Measurements from ENCODE around the gene CPT1C.
A peak's percentile ranks its signal among the peaks of the same experiment; 100 is the strongest.

The CPT1C gene

DNA sequence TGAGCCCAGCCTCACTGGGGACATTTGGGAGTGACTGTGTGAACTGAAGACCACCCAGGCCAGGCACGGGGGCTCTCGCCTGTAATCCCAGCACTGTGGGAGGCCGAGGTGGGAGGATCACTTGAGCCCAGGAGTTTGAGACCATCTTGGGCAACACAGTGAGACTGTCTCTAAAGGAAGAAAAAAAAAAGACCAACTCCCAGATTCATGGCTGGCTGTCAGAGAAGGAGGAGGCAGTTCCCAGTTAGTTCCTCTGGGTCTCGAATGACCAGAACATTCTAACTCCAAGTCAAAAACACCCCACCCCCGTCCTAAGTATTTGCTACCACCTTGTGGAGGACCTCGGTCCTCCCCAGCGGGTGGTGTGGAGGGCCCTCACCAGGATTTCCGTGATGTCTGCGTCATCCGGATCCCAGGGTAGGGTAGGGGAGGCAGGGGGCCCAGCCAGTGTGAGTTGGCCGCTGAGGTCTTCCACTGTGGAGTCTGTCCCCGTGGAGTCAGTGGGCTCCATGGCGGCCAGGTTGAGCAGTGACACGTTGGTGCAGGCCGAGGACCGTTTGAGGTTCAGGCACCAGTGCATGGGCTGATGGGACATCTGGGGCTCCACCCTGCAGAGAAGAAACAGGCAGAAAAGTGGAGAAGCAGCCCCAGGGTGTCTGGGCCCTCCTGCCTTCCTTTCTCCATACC is 70.9 kb downstream of the CPT1C start:
- DNase-seq (ENCODE audit: low spot score), result peak; percentile 48

DNA sequence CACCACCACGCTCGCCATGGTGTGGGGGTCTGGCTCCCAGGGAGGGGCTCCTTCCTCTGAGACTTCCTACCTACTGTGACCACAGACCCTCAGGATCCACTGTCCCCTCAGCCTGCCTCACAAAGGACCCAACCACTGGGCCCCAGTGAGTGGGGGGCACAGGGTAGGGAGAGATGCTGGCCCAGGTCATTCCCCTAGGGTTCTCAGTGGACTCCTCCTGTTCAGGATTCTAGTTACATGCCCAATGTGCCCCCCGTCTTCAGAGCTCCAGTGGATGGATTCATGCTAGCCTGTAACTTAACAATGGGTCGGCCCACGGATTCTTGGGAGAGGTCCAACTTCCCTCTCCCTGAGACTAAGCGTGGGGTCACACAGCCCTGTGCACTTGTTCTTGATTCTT is 72.3 kb downstream of the CPT1C start, which contains the start of gene TSKS:
TSKS (minus strand) TSS at position 77 of the 400 bp plus-strand sequence; CDS start at position 18, 59 bp downstream.
- DNase-seq (ENCODE audit: low spot score), result no peak
